HL-60 (cell line): Measurements from ENCODE around the gene GMFB.

Experiments used
- GABPA ChIP-seq: IDR thresholded peaks from 2 replicates; pipeline ENCODE4 v1.6.1; 2012; ENCODE audit warnings: low read depth
- TF ChIP-seq, protein P1 (sequence below): IDR thresholded peaks from one replicate; pipeline ENCODE4 v1.5.1; 2011; ENCODE audit warnings: low read length, control low read depth, inconsistent platforms; ENCODE audit not compliant: insufficient read depth

DNA sequence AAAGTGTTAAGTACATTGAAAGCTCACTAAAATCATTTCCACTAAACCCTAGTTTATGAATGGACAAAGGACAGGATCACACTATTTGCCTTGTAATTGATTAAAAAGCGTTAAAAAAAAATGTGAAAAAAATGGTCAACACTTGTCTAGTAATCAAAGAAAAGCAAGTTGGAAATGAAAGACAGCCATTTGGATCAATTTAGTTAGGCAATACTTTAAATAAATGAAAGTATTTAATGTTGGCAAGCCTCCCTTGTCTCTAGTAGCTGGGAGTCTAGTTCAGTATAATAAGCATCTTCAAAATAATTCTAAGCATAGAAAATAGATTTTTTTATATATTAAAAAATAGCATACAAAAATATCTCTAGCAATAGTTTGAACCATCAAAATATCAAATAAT, 33.4 kb downstream of the GMFB start:
- TF ChIP-seq, protein P1, sequence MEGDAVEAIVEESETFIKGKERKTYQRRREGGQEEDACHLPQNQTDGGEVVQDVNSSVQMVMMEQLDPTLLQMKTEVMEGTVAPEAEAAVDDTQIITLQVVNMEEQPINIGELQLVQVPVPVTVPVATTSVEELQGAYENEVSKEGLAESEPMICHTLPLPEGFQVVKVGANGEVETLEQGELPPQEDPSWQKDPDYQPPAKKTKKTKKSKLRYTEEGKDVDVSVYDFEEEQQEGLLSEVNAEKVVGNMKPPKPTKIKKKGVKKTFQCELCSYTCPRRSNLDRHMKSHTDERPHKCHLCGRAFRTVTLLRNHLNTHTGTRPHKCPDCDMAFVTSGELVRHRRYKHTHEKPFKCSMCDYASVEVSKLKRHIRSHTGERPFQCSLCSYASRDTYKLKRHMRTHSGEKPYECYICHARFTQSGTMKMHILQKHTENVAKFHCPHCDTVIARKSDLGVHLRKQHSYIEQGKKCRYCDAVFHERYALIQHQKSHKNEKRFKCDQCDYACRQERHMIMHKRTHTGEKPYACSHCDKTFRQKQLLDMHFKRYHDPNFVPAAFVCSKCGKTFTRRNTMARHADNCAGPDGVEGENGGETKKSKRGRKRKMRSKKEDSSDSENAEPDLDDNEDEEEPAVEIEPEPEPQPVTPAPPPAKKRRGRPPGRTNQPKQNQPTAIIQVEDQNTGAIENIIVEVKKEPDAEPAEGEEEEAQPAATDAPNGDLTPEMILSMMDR: no peak
- no peak for TF ChIP-seq GABPA
